Measurements from ENCODE around the gene SOX13.
"Not testable (repeated sequence)": the region's sequence is repeated elsewhere in the genome, so short reads cannot be mapped to it uniquely, and the experiment has no call there.

The SOX13 gene

DNA sequence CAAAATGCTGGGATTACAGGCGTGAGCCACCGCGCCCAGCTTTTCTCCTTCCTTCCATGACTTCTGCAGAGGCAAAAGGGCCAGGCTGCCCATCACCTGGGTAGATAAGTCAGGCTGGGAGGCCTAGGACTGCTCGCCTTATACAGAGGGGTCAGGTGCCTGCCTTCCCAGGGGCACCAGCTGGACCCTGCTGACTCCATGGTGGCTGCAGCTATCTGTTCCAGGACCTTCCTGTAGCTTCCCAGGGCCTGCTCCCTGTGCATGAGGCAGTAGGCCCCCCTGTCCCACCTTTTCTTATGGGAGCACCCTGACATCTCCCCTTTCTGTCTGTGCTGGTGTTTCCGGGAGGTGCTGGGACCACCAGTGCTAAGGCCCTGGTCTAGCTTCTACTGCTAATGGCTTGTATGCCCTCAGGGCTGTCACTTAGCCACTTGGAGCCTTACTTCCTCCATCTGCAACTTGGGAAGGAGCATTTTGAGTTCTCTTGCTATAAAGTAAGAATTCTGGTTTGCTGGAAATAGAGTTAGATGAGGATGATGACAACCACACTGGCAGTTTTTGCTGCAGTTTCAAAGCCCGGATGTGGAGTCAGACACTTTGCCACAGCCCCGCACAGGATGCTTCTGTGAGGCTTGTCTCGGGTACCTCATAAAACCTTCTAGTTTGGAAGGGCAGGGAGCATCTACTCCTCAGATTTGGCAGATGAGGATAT, 14.4 kb downstream of the SOX13 start:
- no peak for TF ChIP-seq CTCF (conservative IDR thresholded peaks at IDR 0.05; ENCODE audit: low read depth, low read length)
- no peak for DNase-seq (ENCODE audit: low read depth)
- no peak overlapping the region for H3K4me3 ChIP-seq (ENCODE audit: low read length)

GRCh38 chr1:204087893-204088528, 15.1 kb downstream of the SOX13 start:
- no peak overlapping the region for H3K4me3 ChIP-seq (ENCODE audit: low read length)
- no peak for TF ChIP-seq CTCF (conservative IDR thresholded peaks at IDR 0.05; ENCODE audit: low read depth, low read length)
- DNase-seq (ENCODE audit: low read depth), result no peak

- no peak for DNase-seq (ENCODE audit: low read depth)
- no peak overlapping the region for H3K4me3 ChIP-seq (ENCODE audit: low read length)
- TF ChIP-seq CTCF (conservative IDR thresholded peaks at IDR 0.05; ENCODE audit: low read depth, low read length), result no peak
Observed at GRCh38 chr1:204088596-204088995, 15.7 kb downstream of the SOX13 start.

- H3K4me3 ChIP-seq (ENCODE audit: low read length), result no peak overlapping the region
- no peak for TF ChIP-seq CTCF (conservative IDR thresholded peaks at IDR 0.05; ENCODE audit: low read depth, low read length)
- DNase-seq (ENCODE audit: low read depth), result no peak
Observed at GRCh38 chr1:204089044-204089751, 16.3 kb downstream of the SOX13 start.

GRCh38 chr1:204090132-204090531, 17.2 kb downstream of the SOX13 start:
- DNase-seq (ENCODE audit: low read depth); H3K4me3 ChIP-seq (ENCODE audit: low read length): not testable (repeated sequence)

DNA sequence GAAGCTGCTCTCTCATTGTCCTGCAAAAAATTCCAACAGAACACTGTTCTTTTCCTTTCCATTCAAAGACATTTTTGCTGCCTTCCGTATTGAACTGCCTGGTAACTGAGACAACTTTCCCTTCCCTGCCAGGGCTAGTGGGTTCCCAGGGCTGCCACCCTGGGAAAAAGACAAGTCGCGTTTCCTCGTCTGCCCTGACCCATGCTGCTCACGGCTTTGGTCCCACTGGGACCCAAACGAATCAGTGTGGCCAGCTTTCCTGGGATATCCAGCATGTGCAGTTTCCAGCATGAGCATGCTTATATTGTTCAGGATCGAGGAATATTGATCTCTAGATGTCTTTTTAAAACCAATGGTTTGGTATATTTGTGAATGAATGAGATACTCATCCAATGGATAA, 18.2 kb downstream of the SOX13 start:
- no peak for TF ChIP-seq CTCF (conservative IDR thresholded peaks at IDR 0.05; ENCODE audit: low read depth, low read length)
- no peak overlapping the region for H3K4me3 ChIP-seq (ENCODE audit: low read length)
- DNase-seq (ENCODE audit: low read depth), result no peak

- no peak overlapping the region for H3K4me3 ChIP-seq (ENCODE audit: low read length)
- TF ChIP-seq CTCF (conservative IDR thresholded peaks at IDR 0.05; ENCODE audit: low read depth, low read length), result no peak
- no peak for DNase-seq (ENCODE audit: low read depth)
Observed at GRCh38 chr1:204091787-204092312, 18.9 kb downstream of the SOX13 start.
